Upper lobe of right lung (tissue), 1 donor: ENCODE data around the gene CEACAM21. TPM values are rescaled to one million over a fixed set of nuclear protein-coding genes. Genes with fewer than 3 reads are reported as not detected.

ENCODE experiments used
- ATAC-seq: fragments of 200-7000 bp; cut with Tn5 transposase; one replicate; pipeline ENCODE4 v1.9.1; 2020; ENCODE audit warnings: mild to moderate bottlenecking, moderate library complexity
- DNase-seq: peaks from one replicate; pipeline ENCODE4 v3.0.0-alpha.2; 2020
- H3K27ac ChIP-seq: fragments of 200-600 bp; one replicate; pipeline ENCODE4 v1.8.0; 2022
- H3K27me3 ChIP-seq: fragments of 200-600 bp; one replicate; pipeline ENCODE4 v1.8.0; 2022; ENCODE audit warnings: mild to moderate bottlenecking
- H3K36me3 ChIP-seq: fragments of 200-600 bp; one replicate; pipeline ENCODE4 v1.8.0; 2022
- H3K4me1 ChIP-seq: fragments of 200-600 bp; one replicate; pipeline ENCODE4 v1.8.0; 2022
- H3K4me3 ChIP-seq: fragments of 200-600 bp; one replicate; pipeline ENCODE4 v1.8.0; 2022; ENCODE audit warnings: mild to moderate bottlenecking
- H3K9me3 ChIP-seq: fragments of 200-600 bp; one replicate; pipeline ENCODE4 v1.8.0; 2022
- CTCF ChIP-seq: fragments of 200-600 bp; IDR thresholded peaks from one replicate; pipeline ENCODE4 v1.8.0; 2022; ENCODE audit warnings: antibody characterized with exemption
- intact Hi-C: fragments of 100-400 bp; cut with DNase I; formaldehyde crosslinking; loops from one replicate; pipeline ENCODE4 v1.11.0; 2022
- total RNA-seq: library from RNA; stranded (reverse); fragmentation: NEBNext Ultra II Directional; extraction: Animal tissue kit (Norgen Biotek cat#: 25700); gene quantifications from one replicate; pipeline ENCODE4 v1.2.1, GENCODE V29; 2021
- donor health status: DM: no; HTN: yes; CAD: no; lungs with severe emphysema.

CEACAM21 gene
- total RNA-seq, 1 donor from 2014 or later: 16.3 TPM

- peak; percentile 91 for ATAC-seq
- DNase-seq: no peak
Measured at GRCh38 chr19:41597600-41598041, 21.7 kb downstream of the CEACAM21 start.

GRCh38 chr19:41599175-41599966 is 23.4 kb downstream of the CEACAM21 start:
- Histone ChIP-seq H3K4me3 (no peak overlapping the region), H3K27ac (no peak overlapping the region), H3K27me3 (peaks cover 24% of the 10 kb centered on the region), H3K9me3 (no peaks in the 10 kb centered on the region), H3K4me1 (peaks cover 7% of the 10 kb centered on the region), H3K36me3 (no peaks in the 10 kb centered on the region)
- DNase-seq: no peak
- no peak for ATAC-seq
- intact Hi-C loops: no loop called here
- TF ChIP-seq CTCF: no peak

More at GRCh38 chr19:41597600-41598041, 21.7 kb downstream of the CEACAM21 start:
- H3K9me3 ChIP-seq: no peaks in the 10 kb centered on the region
- peaks cover 7% of the 10 kb centered on the region for H3K4me1 ChIP-seq
- no peak overlapping the region for H3K27ac ChIP-seq
- intact Hi-C loops: no loop called here
- peaks cover 24% of the 10 kb centered on the region for H3K27me3 ChIP-seq
- TF ChIP-seq CTCF: peak; percentile 93
- H3K4me3 ChIP-seq: no peak overlapping the region
- no peaks in the 10 kb centered on the region for H3K36me3 ChIP-seq

- Histone ChIP-seq H3K4me1 (no peaks in the 10 kb centered on the region), H3K36me3 (no peaks in the 10 kb centered on the region), H3K4me3 (no peak overlapping the region), H3K27me3 (peaks cover 14% of the 10 kb centered on the region), H3K27ac (no peak overlapping the region), H3K9me3 (no peaks in the 10 kb centered on the region)
- intact Hi-C loops: no loop called here
- TF ChIP-seq CTCF: no peak
- ATAC-seq (no peak), DNase-seq (no peak)
Measured at GRCh38 chr19:41601771-41602170, 25.8 kb downstream of the CEACAM21 start.

GRCh38 chr19:41604831-41605230 is 28.9 kb downstream of the CEACAM21 start:
- DNase-seq: no peak
- TF ChIP-seq CTCF: no peak
- H3K36me3 ChIP-seq: no peaks in the 10 kb centered on the region
- no peaks in the 10 kb centered on the region for H3K4me1 ChIP-seq
- no peak for ATAC-seq
- H3K27ac ChIP-seq: no peak overlapping the region
- no peaks in the 10 kb centered on the region for H3K27me3 ChIP-seq
- intact Hi-C loops: no loop called here
- H3K4me3 ChIP-seq: no peak overlapping the region
- no peaks in the 10 kb centered on the region for H3K9me3 ChIP-seq

GRCh38 chr19:41606215-41606837 is 30.4 kb downstream of the CEACAM21 start:
- ATAC-seq: no peak
- Histone ChIP-seq H3K27me3 (no peaks in the 10 kb centered on the region), H3K36me3 (no peaks in the 10 kb centered on the region), H3K9me3 (no peaks in the 10 kb centered on the region), H3K27ac (no peak overlapping the region), H3K4me1 (no peaks in the 10 kb centered on the region), H3K4me3 (no peak overlapping the region)
- no peak for TF ChIP-seq CTCF
- DNase-seq: no peak
- intact Hi-C loops: no loop called here
